GM21619 (cell line): ENCODE measurements around the gene VDAC2.
A peak's percentile ranks its signal among the peaks of the same experiment; 100 is the strongest.

Experiments
- ATAC-seq: cut with Tn5 transposase; IDR thresholded peaks from one replicate; pipeline ENCODE4 v1.9.1; 2021; ENCODE audit not compliant: unreplicated experiment

VDAC2 gene

DNA sequence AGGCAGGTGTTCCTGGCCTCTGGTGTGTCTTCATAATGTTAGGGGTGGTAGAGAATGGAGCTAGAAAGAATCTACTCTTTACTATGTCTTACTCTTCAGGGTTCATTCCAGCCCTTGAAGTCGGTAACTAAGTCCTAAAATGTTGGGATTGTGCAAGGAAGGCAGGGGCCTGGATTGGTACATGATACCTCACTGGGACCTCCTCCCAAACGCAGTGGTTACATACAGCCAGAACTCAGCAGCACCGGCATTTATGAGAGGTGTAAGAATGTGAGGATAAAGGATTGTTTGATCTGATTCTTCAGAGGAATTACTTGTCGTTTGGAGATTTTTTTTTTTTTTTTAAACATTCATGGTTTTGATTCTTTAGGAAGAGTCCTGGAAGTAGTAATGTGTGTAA, 18.2 kb downstream of the VDAC2 start:
- ATAC-seq = no peak

DNA sequence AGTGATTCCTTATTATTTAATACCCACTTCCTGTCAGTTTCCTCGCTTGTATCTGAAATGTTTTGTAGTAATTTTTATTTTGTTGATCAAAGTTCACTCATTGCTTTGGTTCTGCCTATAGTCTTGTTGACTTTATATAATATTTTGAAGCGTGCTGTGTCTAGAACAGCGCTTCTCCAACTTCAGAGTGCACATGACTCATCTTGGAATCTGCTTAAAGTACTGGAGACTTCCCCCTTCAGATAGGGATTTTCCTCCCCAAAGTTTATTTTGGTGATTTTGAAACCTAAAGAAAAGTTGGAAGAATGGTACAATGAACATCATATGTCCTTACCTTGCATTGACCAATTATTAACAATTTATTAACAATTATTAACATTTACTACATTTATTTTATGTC, 19.4 kb downstream of the VDAC2 start:
- ATAC-seq = no peak

DNA sequence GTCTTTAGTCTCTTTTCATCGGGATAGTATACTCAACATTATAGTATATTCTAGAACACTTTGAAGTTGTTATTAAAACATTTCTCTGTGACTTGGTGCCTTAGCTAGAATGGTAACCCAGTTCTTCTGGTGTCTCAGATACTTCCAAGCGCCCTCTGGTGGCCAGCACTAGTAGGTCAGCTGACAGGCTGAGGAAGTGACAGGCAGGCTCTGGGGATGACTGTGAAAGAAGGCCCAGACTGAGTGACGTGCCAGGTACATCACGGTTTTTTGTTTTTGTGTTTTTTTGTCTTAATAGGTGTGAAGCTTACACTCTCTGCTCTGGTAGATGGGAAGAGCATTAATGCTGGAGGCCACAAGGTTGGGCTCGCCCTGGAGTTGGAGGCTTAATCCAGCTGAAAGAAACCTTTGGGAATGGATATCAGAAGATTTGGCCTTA, 20.0 kb downstream of the VDAC2 start:
- peak; percentile 33 for ATAC-seq

DNA sequence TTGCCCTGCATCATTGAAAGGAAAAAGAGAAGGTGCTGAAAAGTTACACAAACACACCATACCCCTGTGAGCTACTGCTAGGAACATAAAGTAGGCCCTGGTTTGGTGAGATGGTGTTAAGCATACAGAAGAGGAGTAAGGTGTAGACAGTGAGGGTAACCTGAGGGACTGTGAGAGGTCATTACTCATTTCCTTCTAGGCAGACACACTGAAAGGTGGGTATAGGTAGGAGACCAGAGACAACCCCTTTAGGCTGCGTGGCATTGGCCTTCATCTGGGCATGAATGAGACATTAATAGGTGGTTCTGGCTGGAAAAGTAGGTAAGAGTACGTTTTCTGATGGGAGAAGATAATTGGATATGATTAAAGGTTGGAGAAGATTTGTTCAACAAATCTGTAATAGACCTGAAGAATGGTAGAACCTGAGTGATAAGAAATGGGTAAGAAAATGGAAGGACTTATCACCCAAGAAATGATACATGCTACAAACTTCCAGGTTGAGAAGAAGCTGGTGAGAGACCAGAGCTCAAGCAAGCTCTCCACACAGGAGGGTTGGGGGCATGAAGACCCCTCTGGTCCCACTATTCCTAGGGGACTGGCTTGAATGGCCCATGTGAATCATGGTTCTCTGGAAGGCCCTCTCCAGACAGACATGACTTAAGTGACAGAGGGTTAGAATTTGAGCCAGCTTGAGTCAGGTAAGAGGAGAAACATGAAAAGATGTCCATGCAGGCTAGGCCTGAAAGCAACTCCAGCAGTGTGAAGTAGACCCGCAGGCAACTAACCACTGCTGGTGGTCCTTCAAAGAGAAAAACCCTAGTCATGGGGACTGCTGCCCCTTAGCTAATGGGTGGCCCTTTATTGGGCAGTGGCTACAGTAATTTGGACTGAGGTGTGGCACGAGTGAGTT, 21.3 kb downstream of the VDAC2 start:
- no peak for ATAC-seq

DNA sequence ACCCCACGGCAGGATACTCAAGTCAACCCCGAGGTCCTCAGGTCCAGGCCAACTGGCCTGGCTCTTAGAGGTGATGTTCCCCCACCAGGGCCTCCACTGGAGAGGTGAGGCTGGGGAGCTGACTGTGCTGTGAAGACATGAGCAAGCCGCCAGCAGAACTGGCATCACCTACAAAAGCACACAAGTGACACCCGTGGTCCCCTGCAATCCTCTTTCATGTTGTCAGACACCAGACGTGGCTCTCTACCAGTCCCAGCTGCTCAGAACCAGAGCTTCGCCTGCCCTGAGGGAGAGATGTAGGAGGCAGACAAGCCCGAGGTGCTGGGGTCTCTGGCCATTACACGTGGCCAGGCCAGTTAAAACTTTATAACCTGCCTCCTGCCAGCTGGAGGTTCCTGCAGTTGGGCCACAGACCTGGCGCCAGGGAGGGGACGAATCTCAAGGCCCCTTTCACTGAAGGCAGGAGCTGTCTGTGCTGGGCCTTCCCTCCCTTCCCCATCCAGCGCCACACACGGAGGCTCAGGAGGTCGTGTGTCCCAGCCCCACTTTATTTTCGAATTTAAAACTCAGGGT, 22.9 kb downstream of the VDAC2 start:
- no peak for ATAC-seq

DNA sequence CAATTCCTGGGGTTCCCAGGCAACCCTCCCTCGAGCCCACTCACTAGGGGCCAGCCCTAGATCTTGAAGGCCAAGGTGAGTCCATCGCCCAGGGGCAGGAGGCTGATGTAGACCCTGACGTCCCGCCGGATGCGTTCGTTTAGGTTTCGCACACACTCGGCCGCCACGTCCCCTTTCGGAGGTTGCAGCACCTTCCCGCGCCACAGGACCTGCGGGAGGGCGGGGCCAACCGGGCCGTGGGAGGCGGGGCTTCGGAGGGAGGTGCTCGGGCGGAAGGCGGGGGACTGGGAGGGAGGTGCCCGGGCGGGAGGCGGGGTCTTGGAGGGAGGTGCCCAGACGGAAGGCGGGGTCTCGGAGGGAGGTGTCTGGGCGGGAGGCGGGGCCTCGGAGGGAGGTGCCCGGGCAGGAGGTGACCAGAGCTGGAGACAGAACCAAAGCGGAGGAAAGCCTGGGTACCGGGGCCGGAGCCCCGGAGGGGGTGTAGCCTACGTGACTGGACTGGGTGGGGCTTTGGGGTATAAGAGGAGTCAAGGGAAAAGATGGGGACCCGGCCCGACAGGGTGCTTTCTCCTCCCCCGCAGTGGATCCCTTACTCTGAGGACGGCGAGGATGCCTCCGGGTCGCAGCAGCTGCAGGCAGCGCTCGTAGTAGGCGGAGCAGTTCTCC, 23.6 kb downstream of the VDAC2 start:
- ATAC-seq = peak; percentile 43

DNA sequence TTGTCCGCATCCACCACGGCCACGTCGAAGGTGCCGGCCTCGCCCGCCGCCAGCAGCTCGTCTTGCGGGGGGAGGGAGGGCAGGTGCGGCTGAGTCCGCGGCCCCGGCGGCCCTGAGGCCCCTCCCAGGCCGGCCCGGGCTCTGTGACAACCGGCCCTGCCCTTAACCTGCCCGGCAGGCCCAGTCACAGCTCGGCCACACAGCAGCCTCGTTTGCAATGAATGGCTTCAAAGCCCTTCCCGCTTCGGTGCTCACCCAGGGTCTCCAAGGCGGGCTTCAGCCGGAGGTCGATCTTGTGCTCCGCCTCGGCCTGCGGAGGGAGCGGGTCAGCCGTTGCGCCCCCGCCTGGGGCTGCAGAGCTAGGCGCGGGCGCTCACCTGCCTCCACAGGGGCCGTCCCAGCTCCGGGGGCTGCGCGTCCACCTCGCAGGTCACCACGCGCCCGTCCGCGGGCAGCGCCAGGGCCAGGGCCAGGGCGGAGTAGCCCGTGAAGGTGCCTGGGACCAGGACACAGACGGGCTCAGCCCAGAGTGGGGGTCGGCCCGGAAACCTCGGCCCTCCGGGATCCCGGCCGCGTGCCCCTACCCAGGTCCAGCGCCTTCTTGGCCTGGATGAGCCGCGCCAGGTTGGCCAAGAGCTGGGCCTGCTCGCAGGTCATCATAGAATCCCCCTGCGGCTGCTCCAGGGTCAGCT, 24.2 kb downstream of the VDAC2 start:
- ATAC-seq = peak; percentile 3

DNA sequence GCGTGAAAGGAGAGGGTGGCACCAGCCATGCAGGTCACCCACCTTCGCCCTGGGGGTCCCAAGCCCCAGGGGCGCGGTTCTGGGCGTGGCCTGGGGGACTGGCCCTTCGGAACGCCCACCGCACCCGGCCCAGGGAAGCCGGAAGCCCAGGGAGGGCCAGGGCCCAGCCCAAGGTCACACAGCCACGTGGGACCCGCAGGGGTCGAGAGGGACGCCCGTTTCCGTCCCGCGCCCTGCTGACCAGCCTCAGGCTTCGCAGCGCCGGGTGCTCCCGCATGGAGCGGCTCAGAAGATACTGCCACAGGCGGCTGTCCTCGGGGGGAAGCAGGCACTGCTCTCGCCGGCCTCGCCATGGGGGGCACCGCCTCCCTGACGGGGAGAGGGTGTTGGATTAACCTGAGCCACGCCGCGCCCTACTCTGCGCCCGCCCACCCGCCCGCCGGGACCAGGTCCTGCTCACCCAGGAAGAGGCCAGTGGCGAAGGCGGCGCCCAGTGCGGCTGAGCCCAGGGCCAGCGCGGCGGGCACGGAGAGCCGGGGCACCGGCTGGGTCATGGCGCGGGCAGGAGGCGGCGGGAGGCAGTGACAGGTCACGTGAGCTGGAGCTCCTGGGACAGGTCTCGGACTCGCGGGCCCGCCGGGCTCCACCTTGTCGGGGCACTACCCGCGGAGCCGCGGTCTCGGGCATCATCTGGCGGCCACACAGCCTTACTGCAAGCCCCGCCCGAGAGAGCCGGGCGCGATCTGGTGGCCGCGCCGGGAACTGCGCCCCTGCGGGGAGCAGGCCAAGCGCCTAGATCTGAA, 25.0 kb downstream of the VDAC2 start, which contains the start of gene COMTD1:
Gene COMTD1, minus strand, starts transcription at position 583 of the 803 bp plus-strand sequence. Its CDS starts 29 bp downstream, at position 554.
- ATAC-seq = peak; percentile 71

DNA sequence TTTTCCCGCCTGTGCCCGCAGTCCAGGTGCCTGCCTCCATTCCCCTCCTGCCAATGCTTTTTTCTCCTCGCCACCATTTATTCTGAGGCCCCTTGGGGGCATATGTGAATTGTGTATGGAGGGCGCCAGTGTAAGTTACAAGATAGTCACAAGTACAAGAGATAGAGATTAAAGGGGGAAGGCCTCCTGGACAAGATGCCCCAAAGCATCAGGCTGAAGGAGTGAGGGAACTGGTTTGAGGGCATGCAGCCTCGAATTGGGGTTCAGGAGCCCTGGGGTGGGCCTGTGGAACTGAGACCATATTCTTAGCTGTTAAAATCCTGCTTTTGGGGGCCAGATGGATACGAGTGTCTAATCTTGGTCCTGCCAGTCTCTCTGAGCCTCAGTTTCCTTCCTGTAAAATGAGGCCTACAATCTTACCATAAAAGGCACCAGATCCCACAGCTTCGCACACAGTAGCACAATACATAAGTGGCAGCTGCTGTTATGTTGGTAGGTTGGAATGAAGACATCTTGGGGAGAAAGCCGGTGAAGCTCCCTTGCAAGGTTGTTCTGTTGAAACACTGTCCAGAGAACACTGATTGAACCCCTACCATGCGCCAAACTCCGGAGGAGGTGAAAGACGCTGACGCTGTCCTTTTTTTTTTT, 25.7 kb downstream of the VDAC2 start:
- peak; percentile 0 for ATAC-seq

DNA sequence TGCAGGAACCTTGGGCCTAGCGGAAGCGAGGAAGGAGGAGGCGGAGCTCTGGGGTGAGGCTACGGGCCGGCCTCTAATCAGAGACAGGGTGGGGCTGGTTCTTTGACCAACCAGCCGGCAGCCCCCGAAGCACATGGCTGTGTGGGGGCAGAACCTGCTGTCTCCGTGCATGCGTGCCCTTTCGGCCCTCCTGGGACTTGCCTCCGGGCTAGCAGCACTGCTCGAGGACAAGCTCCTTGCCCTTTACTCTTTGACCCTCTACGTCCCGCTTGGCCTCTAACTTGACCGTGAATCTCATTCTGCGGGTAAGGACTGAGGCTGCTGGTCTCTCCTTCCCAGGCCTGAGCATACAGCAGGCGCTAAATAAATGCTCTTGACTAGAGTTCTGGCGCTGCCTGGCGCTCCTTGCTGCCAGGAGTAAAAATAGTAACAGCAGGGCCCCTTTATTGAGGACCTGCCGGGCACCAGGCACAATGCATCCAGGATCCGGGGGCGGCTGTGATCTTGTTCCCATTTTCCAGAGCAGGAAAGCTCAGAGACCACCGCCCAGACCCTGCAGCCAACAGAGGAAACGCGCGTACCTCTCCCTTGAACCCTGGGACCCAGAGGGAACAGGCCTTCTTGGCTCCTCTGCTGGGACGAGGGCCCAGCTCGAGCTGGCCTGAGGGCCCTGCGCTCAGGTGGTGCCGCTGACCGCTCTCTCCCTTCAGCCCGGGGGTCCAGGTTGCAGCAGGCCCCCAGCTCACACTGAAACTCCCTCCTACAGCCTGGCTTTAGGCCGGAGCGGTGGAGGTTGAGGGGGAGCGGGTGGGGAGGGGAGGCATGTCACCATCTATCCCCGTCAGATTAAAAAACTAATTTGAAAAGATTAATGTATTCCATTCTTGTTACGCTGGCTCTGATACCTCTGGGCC, 27.8 kb downstream of the VDAC2 start:
- ATAC-seq = no peak

DNA sequence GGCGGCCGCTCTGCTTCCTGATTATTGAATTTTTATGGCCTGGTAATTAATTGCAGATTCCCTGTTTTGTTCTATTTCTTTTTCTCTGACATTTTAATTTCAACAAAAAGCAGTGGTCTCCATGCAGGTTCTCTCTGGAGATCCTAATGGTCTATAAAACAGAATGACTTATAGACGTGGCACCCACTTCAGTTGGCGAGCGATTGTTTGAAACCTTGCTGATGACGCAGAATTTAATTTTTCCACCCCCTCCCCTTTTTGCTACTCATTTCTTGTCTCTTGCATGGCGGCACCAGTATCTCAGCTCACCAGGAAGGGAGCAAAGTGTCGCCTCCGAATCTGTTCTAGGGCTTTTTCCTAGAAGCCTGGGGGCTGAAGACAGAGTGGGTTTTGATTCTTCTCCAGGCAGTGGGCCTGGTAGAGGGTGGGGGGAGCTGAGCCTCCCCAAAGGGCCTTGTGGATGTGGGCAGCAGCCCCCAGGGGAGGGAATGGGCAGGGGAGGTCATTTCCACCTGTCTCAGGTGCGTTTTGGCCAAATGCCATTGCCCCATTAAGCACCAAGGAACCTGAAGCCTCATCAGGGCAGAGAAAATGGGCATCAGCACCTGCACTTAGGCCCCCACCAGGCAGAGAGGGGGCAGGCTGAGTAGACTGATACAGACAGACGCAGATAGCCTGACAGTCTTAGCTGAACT, 28.6 kb downstream of the VDAC2 start:
- no peak for ATAC-seq

DNA sequence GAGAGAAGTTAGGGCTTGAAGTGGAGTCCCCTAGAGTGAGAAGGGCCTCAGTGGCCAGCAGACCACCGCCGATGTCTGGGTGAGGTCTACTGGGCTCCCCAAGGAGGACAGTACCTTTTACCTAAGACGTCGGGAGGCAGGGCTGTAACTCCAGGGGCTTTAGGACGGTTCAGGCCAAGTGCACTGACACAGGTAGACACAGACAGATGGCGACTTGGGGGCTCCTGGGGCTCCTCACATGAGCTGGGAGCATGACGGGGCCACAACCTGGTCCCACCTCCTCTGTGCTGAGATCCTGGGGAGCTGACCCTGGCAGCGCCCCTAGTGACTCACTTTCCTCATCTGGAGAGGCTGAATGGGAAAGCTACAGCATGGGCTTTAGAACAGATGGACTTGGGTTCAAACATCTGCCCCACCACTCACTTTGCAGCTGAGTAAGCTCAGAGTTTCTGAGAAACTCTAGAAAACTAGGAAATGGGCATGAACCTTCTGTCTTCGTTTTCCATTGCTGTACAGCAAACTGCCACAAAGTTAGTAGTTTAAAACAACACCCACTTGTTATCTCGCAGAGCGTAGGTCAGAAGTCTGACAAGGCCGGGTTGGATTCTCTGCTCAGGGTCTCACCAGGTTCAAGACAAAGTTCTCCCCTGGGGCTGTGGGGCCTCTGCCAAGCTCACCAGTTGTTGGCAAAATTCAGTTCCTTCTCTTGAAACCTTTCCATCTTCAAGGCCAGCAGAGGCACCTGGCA, 29.9 kb downstream of the VDAC2 start:
- no peak for ATAC-seq

DNA sequence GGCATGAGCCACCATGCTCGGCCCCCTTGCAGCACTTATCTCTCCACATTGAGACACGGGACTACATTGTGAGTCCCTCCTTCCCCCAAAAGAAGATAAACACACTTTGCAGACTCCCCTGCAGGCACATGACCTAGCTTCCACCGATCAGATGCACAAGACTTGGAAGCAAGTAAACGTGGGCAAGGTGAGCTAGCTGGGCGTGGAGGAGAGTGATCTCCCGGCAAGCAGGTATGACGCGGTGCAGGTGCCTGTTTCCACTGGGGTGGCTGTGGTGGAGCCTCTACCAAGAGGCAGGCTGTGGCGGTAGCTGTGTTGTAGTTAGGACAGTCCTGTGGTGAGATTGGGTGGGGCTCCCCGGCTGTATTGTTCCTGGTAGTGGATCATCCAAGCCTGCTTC, 32.8 kb downstream of the VDAC2 start:
- ATAC-seq = no peak

DNA sequence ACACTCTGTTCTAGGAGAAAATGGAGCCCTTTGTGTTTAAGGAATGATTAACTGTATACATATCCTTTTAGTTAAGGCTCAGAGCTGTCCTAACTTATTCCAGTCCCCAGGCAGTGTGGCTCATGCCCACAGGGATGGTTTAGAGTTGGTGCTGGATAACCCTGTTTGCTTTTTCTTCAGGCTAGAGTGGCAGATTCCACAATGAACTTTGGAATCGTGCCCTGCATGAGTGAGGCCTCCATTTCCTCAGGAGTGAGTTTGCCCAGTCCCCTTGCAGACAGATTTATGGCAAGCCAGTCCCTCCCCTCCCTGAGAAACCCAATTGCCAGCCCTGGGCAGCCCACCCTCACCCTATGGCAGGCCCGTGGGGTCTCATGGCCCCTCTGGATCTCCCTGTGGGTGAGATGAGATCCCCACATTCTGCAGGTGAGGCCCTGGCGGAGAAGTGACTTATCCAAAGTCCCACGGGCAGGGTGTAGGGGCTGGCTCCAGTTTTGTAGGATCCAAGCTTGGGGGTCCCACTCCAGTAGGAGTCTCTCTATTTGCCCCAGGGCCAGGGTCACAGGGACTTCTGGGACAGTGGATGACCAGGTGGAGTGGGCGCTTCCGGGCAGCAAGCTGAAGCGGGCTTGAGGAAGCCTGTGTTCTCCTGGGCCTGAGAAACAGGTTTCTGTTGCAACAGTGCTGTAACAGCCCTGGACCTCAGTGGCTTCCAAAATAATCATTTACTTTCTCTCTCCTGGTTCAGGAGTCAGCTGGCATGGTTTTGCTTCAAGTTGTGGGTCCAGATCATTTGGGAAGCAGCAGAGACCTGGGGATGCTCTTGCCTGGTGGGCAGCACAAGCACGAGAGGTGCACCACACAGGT, 34.1 kb downstream of the VDAC2 start:
- no peak for ATAC-seq

DNA sequence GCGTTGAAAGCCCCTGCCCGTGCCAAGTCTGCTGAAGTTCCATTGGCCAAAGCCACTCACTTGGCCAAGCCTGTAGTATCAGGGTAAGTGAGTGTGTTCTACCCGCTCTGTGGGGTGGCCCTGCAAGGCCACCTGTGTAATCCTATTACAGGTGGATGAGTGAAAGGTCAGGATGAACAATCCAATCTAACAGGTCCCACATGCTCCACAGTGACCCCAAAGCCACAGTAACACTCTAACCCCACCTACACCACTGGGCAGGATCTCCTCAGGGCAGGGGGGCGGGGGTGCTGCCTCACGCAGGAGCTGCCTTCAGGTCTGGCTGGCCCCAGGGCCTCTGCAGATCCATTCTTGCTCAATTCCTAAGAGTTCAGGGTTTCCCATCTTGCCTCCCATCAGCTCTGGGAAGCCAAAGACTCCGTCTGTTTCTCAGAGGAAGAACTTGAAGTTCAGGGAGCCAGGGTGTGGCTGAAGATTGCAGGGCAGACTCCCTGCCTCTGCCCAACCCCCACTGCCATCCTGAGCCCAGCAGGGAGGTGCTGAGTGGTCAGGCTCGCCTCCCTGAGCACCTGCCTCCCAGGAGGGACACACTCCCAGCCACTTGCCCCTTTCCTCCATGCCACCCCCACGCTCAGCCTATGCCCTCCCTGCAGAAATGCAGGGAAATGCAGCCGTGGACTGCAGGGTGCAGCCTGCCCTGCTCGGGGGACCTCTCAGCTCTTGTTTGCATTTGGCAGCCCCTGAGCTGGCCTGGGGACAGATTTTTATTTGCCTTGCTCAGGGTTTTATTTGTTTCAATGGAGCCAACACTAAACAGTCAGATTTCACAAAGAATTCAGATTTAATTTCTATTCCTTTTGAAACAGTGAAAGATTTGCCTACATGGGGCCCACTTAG, 35.0 kb downstream of the VDAC2 start:
- ATAC-seq = no peak

DNA sequence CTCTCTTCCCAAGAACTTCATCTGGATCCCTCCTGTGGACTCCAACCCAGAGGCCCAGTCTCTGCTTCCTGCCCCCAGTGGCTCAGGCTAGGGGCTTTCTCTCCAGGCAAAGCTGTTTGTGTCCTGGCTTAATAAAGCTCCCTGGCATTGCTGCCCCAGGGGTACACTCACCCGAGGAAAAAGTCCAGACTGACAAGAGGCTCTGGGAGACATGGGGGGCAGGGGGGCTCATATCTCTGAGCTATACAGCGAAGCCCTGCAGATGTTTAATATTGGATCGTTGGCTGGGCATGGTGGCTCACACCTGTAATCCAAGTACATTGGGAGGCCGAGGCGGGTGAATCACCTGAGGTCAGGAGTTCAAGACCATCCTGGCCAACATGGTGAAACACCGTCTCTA, 35.9 kb downstream of the VDAC2 start:
- ATAC-seq = no peak
